PC-3 (cell line): ENCODE data around the gene RNF34.

Experiments used
- EZH2 ChIP-seq: fragments of 300-600 bp; sonication (generic); IDR thresholded peaks from one replicate; pipeline ENCODE4 v1.6.1; 2017; ENCODE audit warnings: antibody characterized with exemption, mild to moderate bottlenecking, low read length; ENCODE audit not compliant: unreplicated experiment
- EZH2phosphoT487 ChIP-seq: fragments of 300-600 bp; sonication (generic); IDR thresholded peaks from 2 replicates; pipeline ENCODE4 v1.6.1; 2018; ENCODE audit warnings: mild to moderate bottlenecking, antibody characterized with exemption, low read length, borderline replicate concordance
- TF ChIP-seq, protein P1 (sequence below): fragments of 300-600 bp; sonication (generic); conservative IDR thresholded peaks from 2 replicates; pipeline ENCODE4 v1.5.1; 2017; ENCODE audit warnings: antibody characterized with exemption, low read depth, mild to moderate bottlenecking, low read length

DNA sequence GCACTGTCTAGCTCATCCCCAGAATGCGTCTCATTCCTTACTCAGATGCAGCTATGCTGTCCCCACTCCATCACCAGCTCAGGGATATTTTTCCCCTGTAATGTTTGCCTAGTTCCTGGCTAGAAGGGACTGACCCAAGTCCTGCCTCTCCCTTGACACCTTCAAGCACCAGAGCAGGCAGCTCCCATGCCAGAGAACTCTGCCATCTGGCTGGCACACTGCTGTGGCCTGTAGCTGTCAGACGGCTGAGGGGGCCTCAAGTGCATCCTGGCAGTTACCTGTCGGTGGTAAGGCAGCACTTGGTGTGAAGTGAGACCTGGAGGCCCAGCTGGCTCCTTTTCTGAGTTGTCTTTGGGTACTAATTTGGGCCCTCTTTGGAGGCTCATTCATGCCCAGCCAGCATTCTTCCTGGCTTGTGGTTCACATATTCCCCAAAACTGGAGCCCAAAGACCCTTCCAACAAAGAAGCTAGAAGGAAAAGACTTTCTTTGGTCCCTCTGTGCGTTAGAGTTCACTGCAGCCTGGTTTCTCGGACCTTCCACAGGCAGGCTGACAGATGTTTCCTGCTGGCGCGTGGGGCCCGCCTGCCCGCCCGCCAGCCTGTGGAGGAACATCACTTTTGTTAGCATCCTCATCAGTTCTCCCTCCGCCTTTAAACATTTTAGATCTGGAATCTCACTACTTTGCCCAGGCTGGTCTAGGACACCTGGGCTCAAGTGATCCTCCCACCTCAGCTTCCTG, 33.0 kb downstream of the RNF34 start:
- TF ChIP-seq, protein P1, sequence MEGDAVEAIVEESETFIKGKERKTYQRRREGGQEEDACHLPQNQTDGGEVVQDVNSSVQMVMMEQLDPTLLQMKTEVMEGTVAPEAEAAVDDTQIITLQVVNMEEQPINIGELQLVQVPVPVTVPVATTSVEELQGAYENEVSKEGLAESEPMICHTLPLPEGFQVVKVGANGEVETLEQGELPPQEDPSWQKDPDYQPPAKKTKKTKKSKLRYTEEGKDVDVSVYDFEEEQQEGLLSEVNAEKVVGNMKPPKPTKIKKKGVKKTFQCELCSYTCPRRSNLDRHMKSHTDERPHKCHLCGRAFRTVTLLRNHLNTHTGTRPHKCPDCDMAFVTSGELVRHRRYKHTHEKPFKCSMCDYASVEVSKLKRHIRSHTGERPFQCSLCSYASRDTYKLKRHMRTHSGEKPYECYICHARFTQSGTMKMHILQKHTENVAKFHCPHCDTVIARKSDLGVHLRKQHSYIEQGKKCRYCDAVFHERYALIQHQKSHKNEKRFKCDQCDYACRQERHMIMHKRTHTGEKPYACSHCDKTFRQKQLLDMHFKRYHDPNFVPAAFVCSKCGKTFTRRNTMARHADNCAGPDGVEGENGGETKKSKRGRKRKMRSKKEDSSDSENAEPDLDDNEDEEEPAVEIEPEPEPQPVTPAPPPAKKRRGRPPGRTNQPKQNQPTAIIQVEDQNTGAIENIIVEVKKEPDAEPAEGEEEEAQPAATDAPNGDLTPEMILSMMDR = no peak
- TF ChIP-seq EZH2 (no peak), EZH2phosphoT487 (no peak)
